ENCODE results near the gene PROCA1. TPM values are rescaled to one million over a fixed set of nuclear protein-coding genes. Genes with fewer than 3 reads are reported as not detected.

PROCA1 gene
- total RNA-seq, 2 donors from 2014 or later, result not detected

- H3K4me3 ChIP-seq, result no peak overlapping the region
- no peak for ATAC-seq
- H3K27me3 ChIP-seq, result no peaks in the 10 kb centered on the region
- H3K27ac ChIP-seq, result no peak overlapping the region
- intact Hi-C loops (cut with DNase I), result no loop called here
- H3K9me3 ChIP-seq, result no peaks in the 10 kb centered on the region
- 78 to 91% methylated on average over 10 to 14 of the region's 14 CpGs for WGBS, 2 donors
- TF ChIP-seq POLR2A (IDR thresholded peaks at IDR 0.05) (no peak), CTCF (IDR thresholded peaks at IDR 0.05) (no peak)
- no peaks in the 10 kb centered on the region for H3K4me1 ChIP-seq
- H3K36me3 ChIP-seq (replicated peaks in 1 of 2; ENCODE audit: insufficient read depth in 1 of 2, low read depth in 2 of 2), result peaks cover 0 to 33% of the 10 kb centered on the region in 2 donors
- DNase-seq, result no peak
These were observed 7.3 kb downstream of the PROCA1 start for GRCh38 chr17:28704219-28704858.

- no peaks in the 10 kb centered on the region for H3K27me3 ChIP-seq
- DNase-seq (no peak), ATAC-seq (no peak)
- peaks cover 0 to 39% of the 10 kb centered on the region in 2 donors for H3K36me3 ChIP-seq (replicated peaks in 1 of 2; ENCODE audit: insufficient read depth in 1 of 2, low read depth in 2 of 2)
- no peak overlapping the region for H3K4me3 ChIP-seq
- no peaks in the 10 kb centered on the region for H3K4me1 ChIP-seq
- WGBS, 2 donors, result 82 to 86% methylated on average over 16 of the region's 16 CpGs
- no peaks in the 10 kb centered on the region for H3K9me3 ChIP-seq
- TF ChIP-seq CTCF (IDR thresholded peaks at IDR 0.05), result no peak
- TF ChIP-seq POLR2A (IDR thresholded peaks at IDR 0.05), result no peak
- intact Hi-C loops (cut with DNase I), result no loop called here
- H3K27ac ChIP-seq, result no peak overlapping the region
These were observed 8.0 kb downstream of the PROCA1 start for GRCh38 chr17:28703552-28704218.

GRCh38 chr17:28702752-28703150, 8.9 kb downstream of the PROCA1 start:
- no peak for ATAC-seq
- intact Hi-C loops (cut with DNase I), result no loop called here
- no peaks in the 10 kb centered on the region for H3K9me3 ChIP-seq
- peaks cover 9% of the 10 kb centered on the region for H3K4me1 ChIP-seq
- TF ChIP-seq CTCF (IDR thresholded peaks at IDR 0.05) (no peak), POLR2A (IDR thresholded peaks at IDR 0.05) (no peak)
- WGBS, 2 donors, result 63 to 68% methylated on average over 2 to 3 of the region's 3 CpGs
- H3K4me3 ChIP-seq, result no peak overlapping the region
- peaks cover 0 to 47% of the 10 kb centered on the region in 2 donors for H3K36me3 ChIP-seq (replicated peaks in 1 of 2; ENCODE audit: insufficient read depth in 1 of 2, low read depth in 2 of 2)
- no peak overlapping the region for H3K27ac ChIP-seq
- DNase-seq, result no peak
- no peaks in the 10 kb centered on the region for H3K27me3 ChIP-seq

- no peak for ATAC-seq
- WGBS, 2 donors, result 64 to 72% methylated on average over 8 to 9 of the region's 10 CpGs
- intact Hi-C loops (cut with DNase I), result no loop called here
These were observed 9.5 kb downstream of the PROCA1 start for GRCh38 chr17:28702026-28702751.

More at GRCh38 chr17:28702026-28702751, 9.5 kb downstream of the PROCA1 start:
- Histone ChIP-seq H3K4me3 (no peak overlapping the region), H3K36me3 (replicated peaks in 1 of 2; ENCODE audit: insufficient read depth in 1 of 2, low read depth in 2 of 2) (peaks cover 0 to 53% of the 10 kb centered on the region in 2 donors), H3K9me3 (no peaks in the 10 kb centered on the region), H3K27me3 (no peaks in the 10 kb centered on the region), H3K4me1 (peaks cover 9% of the 10 kb centered on the region), H3K27ac (no peak overlapping the region)
- DNase-seq, result no peak
- TF ChIP-seq CTCF (IDR thresholded peaks at IDR 0.05) (no peak), POLR2A (IDR thresholded peaks at IDR 0.05) (no peak)
